GM10266 (cell line): ENCODE results near the gene C20orf202.

Experiments used
- DNase-seq: peaks from one replicate; pipeline ENCODE4 v3.0.0; 2012; ENCODE audit errors: extremely low spot score
- CTCF ChIP-seq: IDR thresholded peaks from 2 replicates; pipeline ENCODE4 v1.5.1; 2012; ENCODE audit warnings: mild to moderate bottlenecking, low read depth; ENCODE audit not compliant: control insufficient read depth, insufficient read depth; ENCODE audit errors: missing control alignments

The C20orf202 gene

GRCh38 chr20:1173698-1174097 is 29.6 kb upstream of the C20orf202 start:
- DNase-seq, result no peak
- TF ChIP-seq CTCF, result no peak

- DNase-seq, result no peak
- no peak for TF ChIP-seq CTCF
Observed at GRCh38 chr20:1174787-1175186, 28.5 kb upstream of the C20orf202 start.

GRCh38 chr20:1177680-1178079 is 25.6 kb upstream of the C20orf202 start:
- no peak for DNase-seq
- TF ChIP-seq CTCF, result peak; percentile 1

GRCh38 chr20:1178103-1178502 is 25.2 kb upstream of the C20orf202 start:
- TF ChIP-seq CTCF, result no peak
- no peak for DNase-seq

GRCh38 chr20:1178623-1179022 is 24.6 kb upstream of the C20orf202 start:
- no peak for TF ChIP-seq CTCF
- no peak for DNase-seq

GRCh38 chr20:1180949-1181348 is 22.3 kb upstream of the C20orf202 start:
- no peak for DNase-seq
- TF ChIP-seq CTCF, result no peak

GRCh38 chr20:1182106-1182505 is 21.1 kb upstream of the C20orf202 start:
- TF ChIP-seq CTCF, result no peak
- DNase-seq, result no peak
